PC-3 (cell line): ENCODE data around the gene HMG20A. TPM values are rescaled to one million over a fixed set of nuclear protein-coding genes. Genes with fewer than 3 reads are reported as not detected.

Experiments used
- ATAC-seq: fragments of 200-7000 bp; cut with Tn5 transposase; 2 replicates; pipeline ENCODE4 v1.9.1; 2020; ENCODE audit warnings: mild to moderate bottlenecking, moderate library complexity
- BruUV-seq: library from RNA; stranded (reverse); fragments of 400-500 nt; replicated peaks from 2 replicates; lab custom pipeline; 2021; lab: Mats Ljungman, UMichigan
- CTCF ChIA-PET: fragments of 300-600 bp; sonication (Branson Sonifier 250); formaldehyde crosslinking; loops from one replicate; lab custom pipeline; 2022; ENCODE audit warnings: antibody characterized with exemption; lab: Charles Lee
- POLR2A ChIA-PET: fragments of 300-600 bp; sonication (Branson Sonifier 250); formaldehyde crosslinking; loops from one replicate; lab custom pipeline; 2022; ENCODE audit warnings: antibody characterized with exemption; ENCODE audit not compliant: unreplicated experiment; lab: Charles Lee
- DNase-seq: peaks from one replicate; pipeline ENCODE4 v3.0.0-alpha.2; 2015
- H2AFZ ChIP-seq: fragments of 300-600 bp; sonication (generic); 2 replicates; pipeline ENCODE4 v1.6.0; 2016; ENCODE audit warnings: antibody characterized with exemption, low read length
- H3F3A ChIP-seq: fragments of 300-600 bp; sonication (generic); one replicate; pipeline ENCODE4 v1.6.0; 2017; ENCODE audit warnings: antibody characterized with exemption, low read length, control low read depth, mild to moderate bottlenecking; ENCODE audit not compliant: unreplicated experiment
- H3K27ac ChIP-seq: fragments of 300-600 bp; sonication (generic); 2 replicates; pipeline ENCODE4 v1.5.1; 2016; ENCODE audit warnings: mild to moderate bottlenecking, low read length
- H3K27me3 ChIP-seq: fragments of 300-600 bp; sonication (generic); 2 replicates; pipeline ENCODE4 v1.6.1; 2016; ENCODE audit warnings: low read length, mixed read lengths
- H3K36me3 ChIP-seq: fragments of 300-600 bp; sonication (generic); 2 replicates; pipeline ENCODE4 v1.6.1; 2016; ENCODE audit warnings: low read depth, mixed run types, low read length, mixed read lengths
- H3K4me1 ChIP-seq: fragments of 300-600 bp; sonication (generic); 2 replicates; pipeline ENCODE4 v1.5.1; 2016; ENCODE audit warnings: low read length; ENCODE audit not compliant: insufficient read depth
- H3K4me2 ChIP-seq: fragments of 300-600 bp; sonication (generic); 2 replicates; pipeline ENCODE4 v1.6.0; 2016; ENCODE audit warnings: low read length
- H3K4me3 ChIP-seq: fragments of 300-600 bp; sonication (generic); 2 replicates; pipeline ENCODE4 v1.5.1; 2016; ENCODE audit warnings: mild to moderate bottlenecking, low read length, mixed read lengths
- H3K79me2 ChIP-seq: fragments of 300-600 bp; sonication (generic); 2 replicates; pipeline ENCODE4 v1.6.1; 2017; ENCODE audit warnings: low read length, mixed read lengths
- H3K9ac ChIP-seq: fragments of 300-600 bp; sonication (generic); 2 replicates; pipeline ENCODE4 v1.6.0; 2016; ENCODE audit warnings: mild to moderate bottlenecking, low read length
- H3K9me2 ChIP-seq: fragments of 300-600 bp; sonication (generic); replicated peaks from 2 replicates; pipeline ENCODE4 v1.6.1; 2016; ENCODE audit warnings: mixed run types, low read length, mixed read lengths
- H3K9me3 ChIP-seq: fragments of 300-600 bp; sonication (generic); 2 replicates; pipeline ENCODE4 v1.6.1; 2016; ENCODE audit warnings: low read length, mixed read lengths
- H4K20me1 ChIP-seq: fragments of 300-600 bp; sonication (generic); 2 replicates; pipeline ENCODE4 v1.6.1; 2016; ENCODE audit warnings: low read length, mixed read lengths
- EZH2 ChIP-seq: fragments of 300-600 bp; sonication (generic); IDR thresholded peaks from one replicate; pipeline ENCODE4 v1.6.1; 2017; ENCODE audit warnings: antibody characterized with exemption, mild to moderate bottlenecking, low read length; ENCODE audit not compliant: unreplicated experiment
- EZH2phosphoT487 ChIP-seq: fragments of 300-600 bp; sonication (generic); IDR thresholded peaks from 2 replicates; pipeline ENCODE4 v1.6.1; 2018; ENCODE audit warnings: mild to moderate bottlenecking, antibody characterized with exemption, low read length, borderline replicate concordance
- intact Hi-C: fragments of 100-400 bp; cut with micrococcal nuclease; formaldehyde crosslinking; loops from 2 replicates; pipeline ENCODE4 v1.9.0; 2023
- total RNA-seq: library from RNA; depleted of rRNA; stranded (reverse); fragments of >200 nt; gene quantifications from 2 replicates; pipeline ENCODE4 v1.2.3, GENCODE V29; 2014
- TF ChIP-seq, protein P1 (sequence below): fragments of 300-600 bp; sonication (generic); conservative IDR thresholded peaks from 2 replicates; pipeline ENCODE4 v1.5.1; 2017; ENCODE audit warnings: antibody characterized with exemption, low read depth, mild to moderate bottlenecking, low read length

Gene HMG20A
- total RNA-seq, 1 experiment from 2014 or later, result 17.6 TPM

DNA sequence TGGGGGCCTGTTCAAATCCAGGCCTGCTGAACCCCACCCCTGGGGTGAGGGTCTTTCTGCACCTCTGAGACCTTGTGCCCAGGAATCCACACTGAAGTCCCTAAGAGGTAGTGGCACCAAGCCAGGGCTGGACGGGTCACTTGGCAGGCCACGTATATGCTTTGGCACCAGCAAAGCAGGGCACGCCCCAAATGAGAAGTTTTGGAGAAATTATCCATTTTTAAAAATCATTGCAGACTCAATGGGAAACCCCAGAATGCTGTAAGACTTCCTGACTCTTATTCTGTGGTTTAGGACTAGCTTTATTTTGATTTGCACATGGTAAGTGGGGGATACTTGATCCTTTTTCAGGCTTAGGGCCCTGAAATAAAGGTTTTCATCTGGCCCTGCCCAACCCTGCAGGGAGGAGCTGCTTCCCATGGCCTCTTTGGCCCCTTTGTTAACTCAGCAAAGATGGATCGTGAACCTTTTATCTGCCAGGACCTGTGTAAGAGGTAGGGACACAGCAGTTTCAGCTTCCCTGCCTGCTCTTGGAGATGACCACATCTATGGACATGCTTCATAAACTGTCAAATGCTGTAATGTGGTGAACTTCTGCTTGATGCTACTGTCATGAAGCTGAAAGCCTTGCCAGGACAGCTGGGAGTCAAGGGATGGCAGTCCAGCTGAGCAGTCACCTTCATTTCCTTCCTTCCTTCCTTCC, 88.0 kb downstream of the HMG20A start:
- peak overlapping the region; percentile 38; the same call in 1 of the 2 replicates for H2AFZ ChIP-seq
- H3K4me3 ChIP-seq, result no peak overlapping the region
- peak overlapping the region; percentile 56 for H3K9ac ChIP-seq
- ChIA-PET CTCF (no interaction called here), POLR2A (no interaction called here)
- H3K27me3 ChIP-seq, result no peaks in the 10 kb centered on the region
- no peak for DNase-seq
- no TSS peak for BruUV-seq
- H3K4me2 ChIP-seq, result peak overlapping the region; percentile 67
- no peaks in the 10 kb centered on the region for H3K36me3 ChIP-seq
- no peaks in the 10 kb centered on the region for H3F3A ChIP-seq
- no peaks in the 10 kb centered on the region for H4K20me1 ChIP-seq
- intact Hi-C loops, result no loop called here
- no peaks in the 10 kb centered on the region for H3K9me2 ChIP-seq
- no peaks in the 10 kb centered on the region for H3K9me3 ChIP-seq
- TF ChIP-seq EZH2, result no peak
- TF ChIP-seq, protein P1, sequence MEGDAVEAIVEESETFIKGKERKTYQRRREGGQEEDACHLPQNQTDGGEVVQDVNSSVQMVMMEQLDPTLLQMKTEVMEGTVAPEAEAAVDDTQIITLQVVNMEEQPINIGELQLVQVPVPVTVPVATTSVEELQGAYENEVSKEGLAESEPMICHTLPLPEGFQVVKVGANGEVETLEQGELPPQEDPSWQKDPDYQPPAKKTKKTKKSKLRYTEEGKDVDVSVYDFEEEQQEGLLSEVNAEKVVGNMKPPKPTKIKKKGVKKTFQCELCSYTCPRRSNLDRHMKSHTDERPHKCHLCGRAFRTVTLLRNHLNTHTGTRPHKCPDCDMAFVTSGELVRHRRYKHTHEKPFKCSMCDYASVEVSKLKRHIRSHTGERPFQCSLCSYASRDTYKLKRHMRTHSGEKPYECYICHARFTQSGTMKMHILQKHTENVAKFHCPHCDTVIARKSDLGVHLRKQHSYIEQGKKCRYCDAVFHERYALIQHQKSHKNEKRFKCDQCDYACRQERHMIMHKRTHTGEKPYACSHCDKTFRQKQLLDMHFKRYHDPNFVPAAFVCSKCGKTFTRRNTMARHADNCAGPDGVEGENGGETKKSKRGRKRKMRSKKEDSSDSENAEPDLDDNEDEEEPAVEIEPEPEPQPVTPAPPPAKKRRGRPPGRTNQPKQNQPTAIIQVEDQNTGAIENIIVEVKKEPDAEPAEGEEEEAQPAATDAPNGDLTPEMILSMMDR, result no peak
- no peak for TF ChIP-seq EZH2phosphoT487
- H3K79me2 ChIP-seq, result no peaks in the 10 kb centered on the region
- peak overlapping the region; percentile 88 for H3K27ac ChIP-seq
- no peak for ATAC-seq
- peaks cover 27% of the 10 kb centered on the region for H3K4me1 ChIP-seq

DNA sequence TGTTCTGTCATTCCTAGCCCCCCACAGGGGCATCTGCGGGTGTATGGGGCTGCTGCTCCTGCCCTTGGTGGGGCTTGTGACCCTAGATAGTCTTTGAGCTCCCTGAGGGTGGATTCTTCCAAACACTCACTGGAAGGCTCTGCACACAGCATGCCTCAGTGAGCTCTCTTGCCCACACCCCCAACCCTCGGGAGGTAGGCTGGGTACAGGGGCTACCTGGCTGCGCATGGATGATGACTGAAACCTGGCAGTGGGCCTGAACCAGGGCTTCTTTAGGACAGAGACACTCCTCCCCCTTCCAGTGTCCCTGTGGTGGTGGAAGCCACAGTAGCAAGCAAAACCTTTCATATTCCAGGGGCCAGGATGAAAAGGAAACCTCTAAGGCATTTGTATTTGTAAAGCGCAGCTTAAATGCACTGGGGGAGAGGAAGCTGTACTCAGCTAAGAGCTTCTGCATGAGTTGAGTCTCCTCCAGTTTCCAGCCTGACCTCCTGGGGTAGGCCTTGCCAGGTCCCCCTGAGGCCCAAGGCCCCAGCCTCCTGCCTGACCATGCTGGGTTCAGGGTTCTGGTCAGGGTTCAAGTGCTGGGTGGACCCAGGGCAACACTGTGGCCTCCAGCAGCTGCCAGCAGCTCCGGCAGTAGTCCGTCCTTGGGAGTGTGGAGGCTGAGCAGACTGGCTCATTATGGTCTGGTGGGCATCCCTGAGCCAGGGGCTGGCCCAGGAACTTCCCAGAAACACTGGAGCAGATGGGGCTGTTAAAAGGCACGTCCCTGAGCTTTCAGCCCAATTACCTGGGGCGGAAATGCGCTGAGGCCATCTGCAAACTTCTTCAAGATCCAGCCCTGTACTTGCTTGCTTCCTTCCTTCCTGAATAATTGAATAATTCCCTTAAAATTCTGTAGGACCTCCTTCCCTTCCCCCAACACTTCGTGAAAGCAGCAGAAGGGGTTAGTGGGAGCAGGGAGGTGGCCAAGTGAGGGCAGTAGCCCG, 89.7 kb downstream of the HMG20A start:
- intact Hi-C loops, result no loop called here

More for the DNA sequence above, 89.7 kb downstream of the HMG20A start:
- no peak for DNase-seq
- no peaks in the 10 kb centered on the region for H4K20me1 ChIP-seq
- POLR2A ChIA-PET, result no interaction called here
- H3K9me2 ChIP-seq, result no peaks in the 10 kb centered on the region
- H3K27ac ChIP-seq, result no peak overlapping the region
- no peaks in the 10 kb centered on the region for H3K36me3 ChIP-seq
- peaks cover 27% of the 10 kb centered on the region for H3K4me1 ChIP-seq
- no peak overlapping the region for H3K9ac ChIP-seq
- no peak for ATAC-seq
- no peaks in the 10 kb centered on the region for H3F3A ChIP-seq
- no TSS peak for BruUV-seq
- H3K9me3 ChIP-seq, result no peaks in the 10 kb centered on the region
- no peak for TF ChIP-seq EZH2
- TF ChIP-seq, protein P1, result no peak
- TF ChIP-seq EZH2phosphoT487, result no peak
- H2AFZ ChIP-seq, result no peak overlapping the region
- no peaks in the 10 kb centered on the region for H3K79me2 ChIP-seq
- H3K27me3 ChIP-seq, result no peaks in the 10 kb centered on the region
- CTCF ChIA-PET, result no interaction called here
- H3K4me2 ChIP-seq, result no peak overlapping the region
- H3K4me3 ChIP-seq, result no peak overlapping the region
